Activated naive CD8-positive, alpha-beta T cell treated with anti-CD3 and anti-CD28 coated beads, Interleukin-2, amount 50 U/mL, for 24 hours (primary cell): ENCODE data around the gene ZRANB2.
A peak's percentile ranks its signal among the peaks of the same experiment; 100 is the strongest.

Experiments
- ATAC-seq: fragments of 150-1000 bp; cut with Tn5 transposase; one replicate; pipeline ENCODE4 v1.10.0; 2021
- DNase-seq: peaks from one replicate; pipeline ENCODE4 v3.0.0; 2021
- H3K27ac Mint-ChIP-seq: one replicate; pipeline ENCODE4 v1.8.0; 2021; ENCODE audit warnings: mild to moderate bottlenecking, mixed read lengths
- H3K27me3 Mint-ChIP-seq: one replicate; pipeline ENCODE4 v1.8.0; 2021; ENCODE audit warnings: mixed read lengths
- H3K36me3 Mint-ChIP-seq: one replicate; pipeline ENCODE4 v1.8.0; 2021; ENCODE audit warnings: low read depth, mixed read lengths
- H3K4me1 Mint-ChIP-seq: one replicate; pipeline ENCODE4 v1.8.0; 2021; ENCODE audit warnings: mixed read lengths
- H3K4me3 Mint-ChIP-seq: one replicate; pipeline ENCODE4 v1.8.0; 2021; ENCODE audit warnings: mild to moderate bottlenecking, moderate library complexity, mixed read lengths
- H3K9me3 Mint-ChIP-seq: one replicate; pipeline ENCODE4 v1.8.0; 2021; ENCODE audit warnings: mixed read lengths

The ZRANB2 gene

DNA sequence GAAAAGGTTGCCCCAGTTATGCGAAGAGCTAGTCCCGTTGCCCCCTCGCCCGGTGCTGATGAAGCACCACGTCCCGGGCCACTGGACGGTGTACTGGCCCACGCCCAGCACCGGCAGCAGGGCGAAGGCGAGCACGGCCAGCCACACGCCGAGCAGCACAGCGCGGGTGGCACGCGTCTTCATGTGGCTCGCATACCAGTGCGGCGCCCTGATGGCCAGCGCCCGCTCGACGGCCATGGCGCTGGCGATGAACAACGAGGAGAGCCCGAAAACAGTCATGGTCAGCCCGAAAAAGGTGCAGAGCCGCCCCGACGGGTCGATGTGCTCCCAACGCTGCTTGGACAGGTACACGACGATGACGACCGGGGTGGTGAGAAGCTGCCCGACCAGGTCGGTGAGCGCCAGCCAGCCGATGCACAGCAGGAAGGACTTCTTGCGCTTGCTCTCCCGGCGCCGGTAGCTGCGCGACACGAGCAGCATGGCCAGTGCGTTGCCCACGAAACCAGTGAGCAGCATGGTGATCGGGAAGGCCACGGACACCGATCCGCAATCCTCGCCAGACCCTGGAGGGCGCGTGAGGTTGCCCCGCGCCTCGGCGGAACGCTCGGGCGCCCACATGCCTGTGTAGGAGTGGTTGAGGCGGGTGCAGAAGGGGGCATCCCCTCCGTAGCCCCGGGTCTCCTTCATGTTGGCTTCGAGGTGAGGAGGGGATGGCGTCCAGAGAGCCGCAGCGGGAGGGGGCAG lies 33.8 kb downstream of the ZRANB2 start:
- Mint-ChIP-seq H3K9me3 (no peaks in the 10 kb centered on the region), H3K27me3 (peaks cover 46% of the 10 kb centered on the region), H3K4me3 (peak overlapping the region; percentile 67), H3K4me1 (peaks cover 16% of the 10 kb centered on the region), H3K27ac (no peak overlapping the region), H3K36me3 (no peaks in the 10 kb centered on the region)
- peak; percentile 16 for DNase-seq
- ATAC-seq, result peak; percentile 35

DNA sequence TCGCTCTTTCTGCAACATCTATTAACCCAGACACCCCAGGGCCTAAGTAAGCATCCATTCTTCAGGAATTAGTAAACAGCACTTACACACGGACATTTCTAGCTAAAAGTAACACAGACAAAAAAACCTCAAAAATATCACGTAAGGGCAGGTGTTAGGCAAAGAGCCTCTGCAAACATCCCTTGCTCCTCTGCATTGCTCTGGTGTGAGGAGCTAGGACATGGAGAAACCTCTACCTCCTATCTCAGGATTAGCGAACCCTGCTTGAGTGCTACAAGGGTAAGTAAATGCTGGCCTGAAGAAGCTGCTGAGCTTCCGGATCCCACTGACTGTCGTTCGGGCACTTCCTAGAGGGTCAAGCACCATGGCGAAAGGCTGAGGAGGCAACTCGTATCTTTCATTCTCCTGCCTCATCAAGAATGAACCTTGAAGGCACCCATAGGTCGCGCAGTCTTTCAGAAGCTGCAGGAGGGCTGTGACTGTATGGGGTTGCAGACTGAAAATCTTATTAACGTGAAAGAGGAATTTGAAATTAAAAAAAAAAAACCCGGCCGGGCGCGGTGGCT lies 35.3 kb downstream of the ZRANB2 start:
- Mint-ChIP-seq H3K4me1 (peaks cover 16% of the 10 kb centered on the region), H3K27me3 (peaks cover 57% of the 10 kb centered on the region), H3K9me3 (no peaks in the 10 kb centered on the region), H3K36me3 (no peaks in the 10 kb centered on the region), H3K27ac (no peak overlapping the region), H3K4me3 (no peak overlapping the region)
- no peak for DNase-seq
- ATAC-seq, result no peak

DNA sequence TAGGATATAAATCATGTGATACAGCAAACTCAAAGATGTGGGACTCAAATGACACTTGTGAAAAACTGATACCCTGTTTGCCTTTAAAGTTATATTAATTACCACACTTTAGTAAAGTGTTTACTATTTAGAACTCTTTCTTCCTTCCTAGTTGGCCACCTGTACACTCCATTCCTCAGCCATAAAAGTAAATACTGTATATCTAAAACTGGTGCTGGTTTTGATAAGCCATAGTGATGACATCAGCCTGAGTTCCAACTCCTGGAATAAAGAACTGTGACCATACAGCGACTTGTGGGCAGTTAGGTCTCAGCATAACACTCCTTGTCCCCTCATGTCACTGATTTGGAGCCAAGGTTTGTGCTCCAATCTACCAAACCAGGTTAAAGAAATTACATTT lies 36.0 kb downstream of the ZRANB2 start:
- Mint-ChIP-seq H3K27ac (no peak overlapping the region), H3K36me3 (no peaks in the 10 kb centered on the region), H3K27me3 (peaks cover 59% of the 10 kb centered on the region), H3K4me1 (peaks cover 16% of the 10 kb centered on the region), H3K4me3 (no peak overlapping the region), H3K9me3 (no peaks in the 10 kb centered on the region)
- DNase-seq, result no peak
- ATAC-seq, result no peak

DNA sequence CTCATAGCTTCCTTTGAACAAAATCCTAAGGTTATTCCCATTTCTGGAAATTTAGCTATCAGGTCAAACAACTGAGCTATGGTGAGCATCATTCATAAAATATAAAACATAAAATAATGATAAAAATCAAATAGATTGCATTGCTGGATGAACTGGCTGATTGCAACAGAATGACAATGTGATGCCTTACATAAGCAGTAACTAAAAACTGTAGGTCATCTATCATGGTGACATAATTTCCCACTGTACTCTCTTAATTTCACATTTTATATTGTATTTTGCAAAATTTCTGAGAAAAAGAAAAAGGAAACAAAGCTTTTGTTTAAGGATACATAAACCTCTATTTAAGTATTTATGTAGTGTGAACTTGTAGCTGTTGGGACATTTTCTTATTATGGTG lies 37.8 kb downstream of the ZRANB2 start:
- Mint-ChIP-seq H3K27me3 (peaks cover 51% of the 10 kb centered on the region), H3K9me3 (no peaks in the 10 kb centered on the region), H3K4me3 (no peak overlapping the region), H3K27ac (no peak overlapping the region), H3K4me1 (peaks cover 13% of the 10 kb centered on the region), H3K36me3 (no peaks in the 10 kb centered on the region)
- DNase-seq (no peak), ATAC-seq (no peak)

DNA sequence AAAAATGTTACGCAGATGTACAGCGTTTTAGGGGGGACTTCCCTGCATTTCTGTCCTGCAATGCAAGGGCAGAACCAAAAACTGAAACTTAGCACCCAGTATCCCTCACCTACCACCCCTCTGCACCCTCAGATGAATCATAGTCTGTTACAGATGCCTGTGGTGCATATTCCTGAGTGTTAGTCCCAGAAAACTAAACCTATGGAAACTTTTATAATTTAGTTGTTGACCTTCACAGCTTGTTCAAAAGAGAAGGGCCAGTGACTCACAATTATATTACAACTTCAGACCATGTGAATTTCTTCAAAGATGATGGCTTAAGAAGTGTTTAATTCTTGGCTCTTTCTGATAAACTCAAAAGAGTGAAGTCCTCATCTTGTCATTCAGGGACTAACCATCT lies 39.0 kb downstream of the ZRANB2 start:
- ATAC-seq (no peak), DNase-seq (no peak)
- Mint-ChIP-seq H3K27me3 (peaks cover 42% of the 10 kb centered on the region), H3K4me1 (peaks cover 6% of the 10 kb centered on the region), H3K4me3 (no peak overlapping the region), H3K9me3 (no peaks in the 10 kb centered on the region), H3K36me3 (no peaks in the 10 kb centered on the region), H3K27ac (no peak overlapping the region)

DNA sequence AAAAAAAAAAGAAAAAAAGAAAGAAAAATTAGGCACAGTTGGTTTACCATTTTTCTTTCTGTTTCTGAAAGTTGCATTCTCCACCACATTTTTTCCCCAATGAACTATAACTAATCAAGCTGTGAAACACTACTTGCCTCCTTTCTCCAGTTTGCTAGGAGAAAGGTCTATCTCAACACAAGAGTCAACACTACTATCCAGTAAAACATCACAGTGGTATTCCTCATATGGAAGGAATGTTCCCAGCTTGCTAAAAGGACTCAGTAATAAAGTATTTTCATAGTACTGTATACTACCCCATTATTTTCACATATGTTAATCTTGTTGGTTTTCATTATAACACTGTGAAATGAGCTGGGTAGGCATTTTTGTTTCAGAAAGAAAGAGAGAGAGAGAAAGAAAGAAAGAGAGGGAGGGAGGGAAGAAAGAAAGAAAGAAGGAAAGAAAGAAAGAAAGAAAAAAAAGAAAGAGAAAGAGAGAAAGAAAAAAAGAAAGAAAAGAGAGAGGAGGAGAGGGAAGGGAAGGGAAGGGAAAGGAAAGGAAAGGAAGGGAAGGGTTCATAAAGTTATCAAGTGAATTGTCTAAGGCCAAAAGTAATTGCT lies 41.1 kb downstream of the ZRANB2 start:
- no peaks in the 10 kb centered on the region for H3K36me3 Mint-ChIP-seq
- H3K4me3 Mint-ChIP-seq, result no peak overlapping the region

DNA sequence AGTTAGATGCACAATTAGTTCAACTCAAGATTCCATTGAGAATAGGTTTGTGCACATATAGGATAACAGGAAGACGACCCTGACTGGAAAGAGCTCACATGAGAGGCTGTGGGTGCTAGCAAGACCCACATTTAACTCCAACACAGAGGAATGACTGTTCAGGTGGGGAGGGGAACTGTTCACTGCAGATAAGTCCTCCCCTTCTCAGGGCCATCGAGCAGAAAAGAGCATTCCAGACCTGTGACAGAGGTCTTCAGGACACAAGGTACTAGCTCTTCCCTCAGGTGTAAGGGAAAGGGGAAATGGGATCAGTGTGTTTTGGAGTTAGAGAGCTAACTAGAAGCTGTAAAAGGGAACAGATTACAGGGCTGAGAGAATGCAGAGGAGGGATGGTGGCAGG lies 41.9 kb downstream of the ZRANB2 start:
- DNase-seq (no peak), ATAC-seq (no peak)
- no peaks in the 10 kb centered on the region for H3K4me1 Mint-ChIP-seq
- no peak overlapping the region for H3K4me3 Mint-ChIP-seq
- H3K27ac Mint-ChIP-seq, result no peak overlapping the region
- no peaks in the 10 kb centered on the region for H3K9me3 Mint-ChIP-seq
- H3K36me3 Mint-ChIP-seq, result no peaks in the 10 kb centered on the region
- H3K27me3 Mint-ChIP-seq, result peaks cover 31% of the 10 kb centered on the region

More for the DNA sequence above, 41.1 kb downstream of the ZRANB2 start:
- no peak for DNase-seq
- H3K27ac Mint-ChIP-seq, result no peak overlapping the region
- no peak for ATAC-seq
- no peaks in the 10 kb centered on the region for H3K4me1 Mint-ChIP-seq
- no peaks in the 10 kb centered on the region for H3K9me3 Mint-ChIP-seq
- peaks cover 33% of the 10 kb centered on the region for H3K27me3 Mint-ChIP-seq

DNA sequence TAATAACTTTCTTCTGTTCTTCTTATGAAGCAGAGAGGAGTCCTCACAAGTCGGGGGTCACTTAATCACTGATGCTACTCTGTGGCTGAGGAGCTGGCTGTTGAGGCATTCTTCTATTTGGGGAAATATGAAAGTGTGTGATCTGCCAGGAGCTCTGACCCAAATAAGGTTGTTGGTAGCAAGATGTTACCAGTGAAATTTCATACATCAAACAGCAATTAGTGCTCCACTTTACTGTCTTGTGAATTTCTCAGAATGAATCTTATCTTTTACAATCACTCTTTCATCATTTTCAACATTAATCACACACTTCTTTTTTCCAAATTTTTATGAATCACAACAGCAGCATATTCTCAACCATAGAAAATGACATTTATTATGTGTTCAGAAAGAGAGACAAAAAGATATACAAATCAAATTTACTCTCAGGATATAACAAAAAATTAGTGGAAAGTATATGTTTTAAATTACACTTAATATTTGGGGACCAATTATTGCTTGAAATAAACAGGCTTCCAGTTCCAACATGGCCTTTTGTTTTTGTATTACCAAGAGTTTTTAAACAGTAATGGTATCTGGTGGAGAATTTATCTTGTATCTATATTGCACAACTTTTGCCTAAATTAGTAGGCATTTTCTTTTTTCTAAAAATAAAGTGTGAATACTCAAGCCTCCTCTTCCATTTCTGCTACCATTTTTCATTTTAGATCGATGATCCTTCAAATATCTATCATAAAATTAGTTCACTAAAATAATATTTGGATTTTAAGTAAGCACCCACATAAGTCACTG lies 42.8 kb downstream of the ZRANB2 start:
- no peaks in the 10 kb centered on the region for H3K4me1 Mint-ChIP-seq
- DNase-seq (no peak), ATAC-seq (no peak)
- no peaks in the 10 kb centered on the region for H3K9me3 Mint-ChIP-seq
- no peaks in the 10 kb centered on the region for H3K36me3 Mint-ChIP-seq
- no peak overlapping the region for H3K27ac Mint-ChIP-seq
- H3K4me3 Mint-ChIP-seq, result no peak overlapping the region
- peaks cover 38% of the 10 kb centered on the region for H3K27me3 Mint-ChIP-seq

DNA sequence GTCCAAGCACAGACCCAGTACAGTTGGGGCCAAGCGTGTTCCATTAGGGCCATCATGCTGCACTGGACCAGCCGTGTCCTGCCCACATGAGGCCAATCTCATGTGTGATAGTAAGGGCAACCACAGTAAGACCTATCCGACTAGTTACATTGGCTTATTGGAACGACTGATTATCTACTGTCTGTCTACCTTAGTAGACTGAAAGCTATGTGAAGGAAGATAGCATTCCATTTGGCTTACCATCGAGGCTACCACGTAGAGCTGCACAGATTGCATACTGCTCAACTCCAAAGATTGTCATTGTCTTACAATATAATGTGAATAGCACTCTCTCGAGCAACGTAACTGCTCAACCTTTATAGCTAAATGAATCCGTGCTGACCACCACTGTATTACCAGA lies 43.8 kb downstream of the ZRANB2 start:
- Mint-ChIP-seq H3K36me3 (no peaks in the 10 kb centered on the region), H3K27me3 (peaks cover 38% of the 10 kb centered on the region), H3K9me3 (no peaks in the 10 kb centered on the region), H3K4me3 (no peak overlapping the region), H3K4me1 (no peaks in the 10 kb centered on the region), H3K27ac (no peak overlapping the region)
- ATAC-seq (no peak), DNase-seq (no peak)

DNA sequence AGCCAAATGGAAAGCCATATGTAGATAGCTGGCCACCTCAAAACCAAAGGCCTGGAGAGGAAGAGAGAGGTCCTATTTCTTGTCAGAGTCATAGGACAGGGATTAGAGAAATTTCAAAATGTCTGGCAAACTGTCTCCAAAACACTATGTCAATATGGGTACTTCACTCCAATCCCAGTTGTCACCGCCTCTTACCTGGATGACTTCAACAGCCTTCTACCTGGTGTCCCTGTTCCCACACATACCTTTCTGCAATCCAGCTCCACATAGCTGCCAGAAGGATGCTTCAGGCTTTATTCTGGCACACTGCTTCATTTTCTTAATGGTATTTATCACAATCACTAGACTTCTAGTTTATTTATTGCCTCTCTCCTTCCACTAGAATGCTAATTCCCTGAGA lies 47.7 kb downstream of the ZRANB2 start:
- Mint-ChIP-seq H3K9me3 (no peaks in the 10 kb centered on the region), H3K27me3 (peaks cover 18% of the 10 kb centered on the region), H3K4me1 (no peaks in the 10 kb centered on the region), H3K4me3 (no peak overlapping the region), H3K36me3 (no peaks in the 10 kb centered on the region), H3K27ac (no peak overlapping the region)
- no peak for ATAC-seq
- DNase-seq, result no peak

DNA sequence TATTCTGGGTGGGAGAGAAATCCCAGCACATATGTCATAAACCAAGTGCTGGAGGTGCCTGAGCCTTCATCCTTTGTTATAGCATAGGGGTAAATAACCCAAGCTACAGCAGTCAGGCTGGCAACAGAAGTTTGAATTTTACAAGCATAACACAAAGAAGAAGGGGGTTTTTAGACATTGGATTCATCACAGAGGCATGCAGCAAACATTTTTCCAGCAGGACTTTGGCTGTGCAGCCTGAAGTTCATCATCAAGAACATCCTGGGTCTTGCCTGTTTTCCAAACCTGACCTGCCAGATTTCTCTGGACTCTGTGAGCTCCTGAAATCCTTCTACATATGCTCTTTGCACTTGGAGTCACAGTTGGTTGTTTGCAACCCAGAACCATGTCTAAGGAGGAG lies 49.4 kb downstream of the ZRANB2 start:
- no peaks in the 10 kb centered on the region for H3K36me3 Mint-ChIP-seq
- H3K9me3 Mint-ChIP-seq, result no peaks in the 10 kb centered on the region
- no peak overlapping the region for H3K4me3 Mint-ChIP-seq
- DNase-seq (no peak), ATAC-seq (no peak)
- H3K27ac Mint-ChIP-seq, result no peak overlapping the region
- H3K27me3 Mint-ChIP-seq, result peaks cover 18% of the 10 kb centered on the region
- no peaks in the 10 kb centered on the region for H3K4me1 Mint-ChIP-seq

DNA sequence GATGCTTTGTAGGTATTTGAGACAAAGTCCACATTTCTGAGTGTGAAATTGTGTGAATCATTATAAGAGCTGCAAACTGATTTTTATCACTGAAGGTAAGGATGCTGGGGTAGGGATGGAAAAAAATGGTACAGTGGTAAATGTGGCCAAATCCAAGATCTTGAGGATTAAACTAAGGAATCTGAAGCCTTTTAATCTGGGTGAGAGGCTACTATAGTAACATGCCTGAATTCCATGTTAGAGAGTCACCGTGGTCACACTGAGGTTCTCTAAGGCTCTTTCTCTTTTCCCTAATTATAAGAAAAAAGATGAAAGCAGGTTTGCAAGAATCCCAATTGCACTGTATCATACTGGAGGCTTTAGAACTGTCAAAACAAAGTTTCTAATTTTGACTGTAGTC lies 50.8 kb downstream of the ZRANB2 start:
- DNase-seq, result no peak
- no peaks in the 10 kb centered on the region for H3K36me3 Mint-ChIP-seq
- ATAC-seq, result no peak
- H3K27me3 Mint-ChIP-seq, result peaks cover 10% of the 10 kb centered on the region
- no peak overlapping the region for H3K27ac Mint-ChIP-seq
- H3K4me3 Mint-ChIP-seq, result no peak overlapping the region
- no peaks in the 10 kb centered on the region for H3K9me3 Mint-ChIP-seq
- no peaks in the 10 kb centered on the region for H3K4me1 Mint-ChIP-seq

DNA sequence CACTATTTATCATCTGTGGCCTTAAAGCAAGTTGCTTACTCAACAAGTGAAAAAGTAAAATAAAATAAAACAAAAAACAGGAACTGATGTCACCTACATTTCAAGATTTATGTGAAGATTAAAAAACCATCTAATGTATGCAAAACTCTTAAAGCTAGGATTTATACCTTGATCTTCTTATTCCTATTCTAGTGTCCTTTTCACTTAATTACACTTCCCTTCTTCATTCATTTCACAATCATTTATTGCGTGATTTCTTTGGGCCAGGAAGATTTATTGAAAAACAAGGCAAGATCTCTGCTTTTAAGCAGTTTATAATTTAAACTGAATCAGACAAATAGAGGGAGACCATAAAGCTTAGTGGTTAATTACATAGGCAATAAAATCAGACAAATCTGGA lies 51.9 kb downstream of the ZRANB2 start:
- H3K9me3 Mint-ChIP-seq, result no peaks in the 10 kb centered on the region
- no peak overlapping the region for H3K27ac Mint-ChIP-seq
- no peaks in the 10 kb centered on the region for H3K4me1 Mint-ChIP-seq
- H3K36me3 Mint-ChIP-seq, result no peaks in the 10 kb centered on the region
- no peak for ATAC-seq
- no peak for DNase-seq
- H3K4me3 Mint-ChIP-seq, result no peak overlapping the region
- H3K27me3 Mint-ChIP-seq, result peaks cover 10% of the 10 kb centered on the region

DNA sequence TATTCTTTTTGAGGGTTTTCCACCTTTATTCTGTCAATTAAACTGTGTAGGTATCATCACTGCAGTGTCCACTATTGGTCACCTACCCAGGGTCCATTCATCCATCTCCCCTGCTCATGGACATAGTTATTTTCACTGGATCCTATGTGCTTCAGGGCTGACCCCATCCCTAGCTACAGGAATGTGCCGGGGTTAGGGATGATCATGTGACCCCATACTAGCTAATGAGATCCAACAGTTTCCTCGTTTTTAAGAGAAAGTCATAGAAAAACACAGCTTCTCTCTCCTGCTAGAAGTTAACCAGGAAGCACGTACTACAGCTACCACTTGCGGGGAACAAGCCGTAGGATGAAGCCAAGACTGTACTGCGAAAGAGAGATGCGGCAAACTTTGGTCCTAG lies 52.8 kb downstream of the ZRANB2 start:
- peaks cover 3% of the 10 kb centered on the region for H3K27me3 Mint-ChIP-seq
- no peaks in the 10 kb centered on the region for H3K4me1 Mint-ChIP-seq
- H3K9me3 Mint-ChIP-seq, result no peaks in the 10 kb centered on the region
- no peak overlapping the region for H3K4me3 Mint-ChIP-seq
- ATAC-seq (no peak), DNase-seq (no peak)
- H3K36me3 Mint-ChIP-seq, result no peaks in the 10 kb centered on the region
- no peak overlapping the region for H3K27ac Mint-ChIP-seq

DNA sequence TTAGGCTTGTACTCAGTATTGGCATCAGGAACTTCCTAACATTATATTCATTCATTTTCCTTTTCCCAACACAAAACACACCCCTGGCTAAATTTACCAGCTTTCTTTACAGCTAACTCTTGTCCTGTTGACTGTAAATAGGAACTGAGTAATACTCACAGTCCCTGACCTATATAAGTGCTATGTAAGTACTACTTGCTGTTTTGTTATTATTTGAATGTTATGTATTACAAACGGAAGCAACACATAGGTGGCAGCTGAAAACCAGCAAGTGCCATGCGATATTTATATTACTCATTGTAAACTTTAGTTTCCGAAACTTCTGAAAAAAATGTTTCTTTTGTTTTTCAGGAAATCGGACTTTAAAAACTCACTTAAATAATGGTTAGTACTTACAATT lies 54.7 kb downstream of the ZRANB2 start:
- H3K4me1 Mint-ChIP-seq, result no peaks in the 10 kb centered on the region
- no peaks in the 10 kb centered on the region for H3K9me3 Mint-ChIP-seq
- no peaks in the 10 kb centered on the region for H3K36me3 Mint-ChIP-seq
- H3K4me3 Mint-ChIP-seq, result no peak overlapping the region
- DNase-seq (no peak), ATAC-seq (no peak)
- peaks cover 3% of the 10 kb centered on the region for H3K27me3 Mint-ChIP-seq
- no peak overlapping the region for H3K27ac Mint-ChIP-seq
